ENCODE data around the gene CEL. TPM values are rescaled to one million over a fixed set of nuclear protein-coding genes. Genes with fewer than 3 reads are reported as not detected.
"Not testable (repeated sequence)": the region's sequence is repeated elsewhere in the genome, so short reads cannot be mapped to it uniquely, and the experiment has no call there.

CEL gene
- 1,000 to 10,000 TPM; 8,438 to 9,209 TPM for total RNA-seq

DNA sequence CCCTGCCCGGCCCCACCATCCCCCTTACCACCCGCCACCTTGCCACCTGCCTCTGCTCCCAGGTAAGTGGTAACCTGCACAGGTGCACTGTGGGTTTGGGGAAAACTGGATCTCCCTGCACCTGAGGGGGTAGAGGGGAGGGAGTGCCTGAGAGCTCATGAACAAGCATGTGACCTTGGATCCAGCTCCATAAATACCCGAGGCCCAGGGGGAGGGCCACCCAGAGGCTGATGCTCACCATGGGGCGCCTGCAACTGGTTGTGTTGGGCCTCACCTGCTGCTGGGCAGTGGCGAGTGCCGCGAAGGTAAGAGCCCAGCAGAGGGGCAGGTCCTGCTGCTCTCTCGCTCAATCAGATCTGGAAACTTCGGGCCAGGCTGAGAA is at the start of gene CEL:
Gene CEL (plus strand): TSS at position 218 of the 382 bp plus-strand sequence. CDS start 22 bp downstream, at position 240.
- Histone ChIP-seq H3K4me1 (peaks cover 53% of the 10 kb centered on the region), H3K4me3 (peak within 1 kb of the TSS; percentile 25 to 43), H3K27ac (peak within 1 kb of the TSS; percentile 93 to 98 (median 98))
- WGBS, 2 donors, result 38% methylated on average over 4 of the region's 9 CpGs; no CpG with 5 or more reads in 1 of the 2 donors
- H3K27me3 ChIP-seq; intact Hi-C loops (cut with DNase I); H3K36me3 ChIP-seq (replicated peaks in 1 of 2; ENCODE audit: insufficient read depth in 1 of 2, low read depth in 2 of 2); H3K9me3 ChIP-seq: not testable (repeated sequence)
- peak; percentile 22 to 68 (median 27) for TF ChIP-seq POLR2A (IDR thresholded peaks at IDR 0.05)
- ATAC-seq (peak; percentile 76), DNase-seq (peak; percentile 94 to 99 (median 95))

DNA sequence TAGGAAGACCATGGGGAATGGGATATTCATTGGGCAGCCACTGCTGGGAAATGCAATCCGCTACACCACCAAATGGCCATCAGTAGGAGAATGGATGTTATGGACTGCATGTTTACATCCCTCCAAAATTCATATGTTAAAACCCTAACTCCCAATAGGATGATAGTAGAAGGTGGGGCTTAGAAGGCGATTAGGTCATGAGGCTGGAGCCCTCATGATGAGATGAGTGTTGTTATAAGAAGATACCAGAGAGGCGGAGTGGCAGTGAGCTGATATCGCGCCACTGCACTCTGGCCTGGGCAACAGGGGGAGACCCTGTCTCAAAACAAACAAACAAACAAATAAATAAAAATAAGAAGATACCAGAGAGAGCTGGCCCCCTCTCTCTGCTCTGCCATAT is 47.1 kb upstream of the CEL start:
- Histone ChIP-seq H3K27me3 (no peaks in the 10 kb centered on the region), H3K9me3 (no peaks in the 10 kb centered on the region), H3K4me3 (no peak overlapping the region), H3K36me3 (replicated peaks in 1 of 2; ENCODE audit: insufficient read depth in 1 of 2, low read depth in 2 of 2) (no peaks in the 10 kb centered on the region), H3K4me1 (no peaks in the 10 kb centered on the region), H3K27ac (no peak overlapping the region)
- 75 to 90% methylated on average over 5 of the region's 5 CpGs for WGBS, 2 donors
- no peak for ATAC-seq
- no peak for TF ChIP-seq POLR2A (IDR thresholded peaks at IDR 0.05)
- TF ChIP-seq, protein P1, sequence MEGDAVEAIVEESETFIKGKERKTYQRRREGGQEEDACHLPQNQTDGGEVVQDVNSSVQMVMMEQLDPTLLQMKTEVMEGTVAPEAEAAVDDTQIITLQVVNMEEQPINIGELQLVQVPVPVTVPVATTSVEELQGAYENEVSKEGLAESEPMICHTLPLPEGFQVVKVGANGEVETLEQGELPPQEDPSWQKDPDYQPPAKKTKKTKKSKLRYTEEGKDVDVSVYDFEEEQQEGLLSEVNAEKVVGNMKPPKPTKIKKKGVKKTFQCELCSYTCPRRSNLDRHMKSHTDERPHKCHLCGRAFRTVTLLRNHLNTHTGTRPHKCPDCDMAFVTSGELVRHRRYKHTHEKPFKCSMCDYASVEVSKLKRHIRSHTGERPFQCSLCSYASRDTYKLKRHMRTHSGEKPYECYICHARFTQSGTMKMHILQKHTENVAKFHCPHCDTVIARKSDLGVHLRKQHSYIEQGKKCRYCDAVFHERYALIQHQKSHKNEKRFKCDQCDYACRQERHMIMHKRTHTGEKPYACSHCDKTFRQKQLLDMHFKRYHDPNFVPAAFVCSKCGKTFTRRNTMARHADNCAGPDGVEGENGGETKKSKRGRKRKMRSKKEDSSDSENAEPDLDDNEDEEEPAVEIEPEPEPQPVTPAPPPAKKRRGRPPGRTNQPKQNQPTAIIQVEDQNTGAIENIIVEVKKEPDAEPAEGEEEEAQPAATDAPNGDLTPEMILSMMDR (IDR thresholded peaks at IDR 0.05), result no peak
- intact Hi-C loops (cut with DNase I), result loop anchor here (10.0 kb wide), 1 partner anchor 480 kb away; no protein-coding TSS in a partner anchor
- DNase-seq, result no peak

DNA sequence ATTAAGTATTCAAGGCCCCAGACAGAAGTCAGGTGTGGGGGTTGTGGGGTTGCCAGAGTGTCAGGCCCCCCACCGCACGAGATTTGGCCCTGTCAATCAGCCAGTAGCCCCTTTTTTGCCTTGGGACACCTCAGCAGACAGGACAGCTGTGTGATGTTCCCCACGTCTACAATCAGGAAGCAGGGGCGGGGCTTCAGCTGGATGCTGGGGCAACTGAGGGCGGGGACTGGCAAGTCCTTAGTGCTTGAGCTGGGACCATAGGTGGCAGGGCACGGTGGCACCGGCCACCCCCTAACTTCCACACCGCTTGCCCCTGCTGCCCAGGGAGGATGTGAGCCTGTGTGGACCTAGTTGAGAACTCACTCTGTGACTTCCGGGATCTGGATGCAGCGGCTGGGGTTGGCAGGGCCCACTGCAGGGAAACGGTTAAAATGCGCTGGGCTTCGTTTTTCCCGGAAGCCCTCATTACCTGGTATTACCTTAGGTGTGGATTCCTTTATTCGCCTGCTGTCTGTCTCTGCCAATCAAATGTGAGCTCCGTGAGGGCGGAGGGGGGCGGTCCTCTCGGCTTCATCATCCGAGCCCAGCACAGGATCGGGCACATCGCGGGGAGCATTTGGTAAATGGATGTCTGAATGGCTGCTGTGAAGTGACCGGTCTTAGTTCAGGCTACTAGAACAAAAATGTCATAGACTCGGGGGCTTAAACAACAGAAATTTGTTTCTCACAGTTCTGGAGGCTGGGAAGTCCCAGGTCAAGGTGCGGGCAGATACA is 38.5 kb upstream of the CEL start:
- Histone ChIP-seq H3K4me1 (peaks cover 7% of the 10 kb centered on the region), H3K9me3 (no peaks in the 10 kb centered on the region), H3K27me3 (no peaks in the 10 kb centered on the region), H3K27ac (no peak overlapping the region), H3K4me3 (no peak overlapping the region), H3K36me3 (replicated peaks in 1 of 2; ENCODE audit: insufficient read depth in 1 of 2, low read depth in 2 of 2) (no peaks in the 10 kb centered on the region)
- TF ChIP-seq, protein P1 (IDR thresholded peaks at IDR 0.05), result no peak
- TF ChIP-seq POLR2A (IDR thresholded peaks at IDR 0.05), result no peak
- intact Hi-C loops (cut with DNase I), result no loop called here
- ATAC-seq (no peak), DNase-seq (peak in 2 of 4 donors; percentile 18 to 21)
- WGBS, 2 donors, result 62 to 64% methylated on average over 19 to 25 of the region's 26 CpGs

DNA sequence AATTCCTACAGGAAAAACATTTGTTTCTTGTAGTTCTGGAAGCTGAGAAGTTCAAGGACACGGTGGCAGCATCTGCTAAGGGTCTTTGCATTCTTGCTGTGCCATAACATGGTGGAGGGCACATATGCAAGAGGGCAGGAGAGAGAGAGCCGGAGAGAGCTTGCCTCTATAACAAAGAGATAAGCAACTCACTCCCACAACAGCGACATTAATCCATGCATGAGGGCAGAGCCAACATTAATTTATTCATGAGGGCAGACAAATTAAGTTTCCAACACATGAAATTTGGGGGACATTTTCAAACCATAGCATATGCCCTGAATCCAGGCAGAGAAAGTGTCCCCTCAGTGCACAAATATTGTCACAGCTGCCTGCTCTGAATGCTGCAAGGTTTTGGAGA is 35.4 kb upstream of the CEL start:
- WGBS, 2 donors, result 53 to 56% methylated on average over 3 of the region's 3 CpGs
- intact Hi-C loops (cut with DNase I), result no loop called here
- TF ChIP-seq, protein P1 (IDR thresholded peaks at IDR 0.05), result no peak
- TF ChIP-seq POLR2A (IDR thresholded peaks at IDR 0.05), result no peak

DNA sequence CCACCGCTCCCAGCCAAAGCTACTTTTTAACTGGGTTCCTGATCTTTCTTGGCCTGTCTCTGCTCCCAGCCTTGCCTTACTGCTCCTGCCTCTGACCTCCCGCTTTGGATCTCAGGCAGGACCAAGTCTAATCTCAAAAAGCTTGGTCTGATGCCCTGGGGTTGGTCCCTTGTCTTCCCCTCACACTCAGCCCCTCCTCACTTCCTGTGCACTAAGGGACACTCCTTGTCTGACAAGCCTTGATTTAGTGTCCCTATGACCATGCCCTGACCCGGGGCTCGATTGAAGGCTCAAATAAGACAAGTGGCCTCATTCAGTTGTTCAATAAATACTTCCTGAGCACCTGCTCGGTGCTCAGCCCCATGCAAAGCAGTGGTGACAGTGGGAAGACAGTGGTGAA is 34.6 kb upstream of the CEL start:
- WGBS, 2 donors, result 45 to 46% methylated on average over 4 to 5 of the region's 5 CpGs
- TF ChIP-seq, protein P1 (IDR thresholded peaks at IDR 0.05), result no peak
- no peak for TF ChIP-seq POLR2A (IDR thresholded peaks at IDR 0.05)
- H3K27me3 ChIP-seq, result no peaks in the 10 kb centered on the region
- H3K36me3 ChIP-seq (replicated peaks in 1 of 2; ENCODE audit: insufficient read depth in 1 of 2, low read depth in 2 of 2), result no peaks in the 10 kb centered on the region
- intact Hi-C loops (cut with DNase I), result no loop called here
- no peak overlapping the region for H3K27ac ChIP-seq
- peaks cover 29% of the 10 kb centered on the region for H3K4me1 ChIP-seq
- no peak for DNase-seq
- no peaks in the 10 kb centered on the region for H3K9me3 ChIP-seq
- H3K4me3 ChIP-seq, result no peak overlapping the region
- no peak for ATAC-seq

More for the DNA sequence above, 35.4 kb upstream of the CEL start:
- ATAC-seq (no peak), DNase-seq (no peak)
- no peak overlapping the region for H3K4me3 ChIP-seq
- no peaks in the 10 kb centered on the region for H3K36me3 ChIP-seq (replicated peaks in 1 of 2; ENCODE audit: insufficient read depth in 1 of 2, low read depth in 2 of 2)
- H3K4me1 ChIP-seq, result peaks cover 23% of the 10 kb centered on the region
- no peaks in the 10 kb centered on the region for H3K27me3 ChIP-seq
- H3K27ac ChIP-seq, result no peak overlapping the region
- H3K9me3 ChIP-seq, result no peaks in the 10 kb centered on the region
